Measurements from ENCODE around the gene ROCK2. TPM values are rescaled to one million over a fixed set of nuclear protein-coding genes. Genes with fewer than 3 reads are reported as not detected.

ROCK2 gene
- total and polyA plus RNA-seq, 2 of the 13 experiments (the other 11 are each of a cell fraction or from before 2014, with no cell fraction given) = 38.1 to 119 TPM

- TF ChIP-seq HDAC1 (CRISPR knock-in tag; IDR thresholded peaks at IDR 0.05) (peak; percentile 99), KDM6A (CRISPR knock-in tag; IDR thresholded peaks at IDR 0.05; ENCODE audit: low read depth) (peak; percentile 98), ZBTB44 (CRISPR knock-in tag; IDR thresholded peaks at IDR 0.05) (peak; percentile 85), PPARG (CRISPR knock-in tag; conservative IDR thresholded peaks at IDR 0.05) (peak; percentile 95), TCF7 (IDR thresholded peaks at IDR 0.05; ENCODE audit: low read depth) (peak; percentile 100), ZNF124 (CRISPR knock-in tag; IDR thresholded peaks at IDR 0.05) (peak; percentile 79), CREM (IDR thresholded peaks at IDR 0.05) (peak; percentile 97), CREM (CRISPR knock-in tag; IDR thresholded peaks at IDR 0.05) (no peak), ZNF136 (CRISPR knock-in tag; IDR thresholded peaks at IDR 0.05; ENCODE audit: low read depth) (0 out of 2 replicates have a peak, but pooled peaks have one; percentile 27), GATAD1 (CRISPR knock-in tag; IDR thresholded peaks at IDR 0.05) (peak; percentile 83), ZNF512 (CRISPR knock-in tag; IDR thresholded peaks at IDR 0.05) (peak; percentile 26; the same call in 1 of the 2 replicates), TGIF2 (CRISPR knock-in tag; IDR thresholded peaks at IDR 0.05) (peak; percentile 93), ZNF547 (CRISPR knock-in tag; IDR thresholded peaks at IDR 0.05) (no peak), TFDP1 (CRISPR knock-in tag; IDR thresholded peaks at IDR 0.05; ENCODE audit: borderline replicate concordance) (peak; percentile 91; the same call in 1 of the 2 replicates), ZFAT (CRISPR knock-in tag; conservative IDR thresholded peaks at IDR 0.05) (no peak), ZNF430 (CRISPR knock-in tag; IDR thresholded peaks at IDR 0.05) (peak; percentile 91), ZNF563 (CRISPR knock-in tag; IDR thresholded peaks at IDR 0.05) (peak; percentile 43; the same call in 1 of the 2 replicates), NKX3-1 (CRISPR knock-in tag; IDR thresholded peaks at IDR 0.05) (peak; percentile 97), ZNF761 (CRISPR knock-in tag; conservative IDR thresholded peaks at IDR 0.05) (0 out of 2 replicates have a peak, but pooled peaks have one; percentile 17), CREB1 (IDR thresholded peaks at IDR 0.05) (peak; percentile 73), CREB1 (CRISPR knock-in tag; IDR thresholded peaks at IDR 0.05) (peak; percentile 82), LCORL (IDR thresholded peaks at IDR 0.05) (no peak), LCORL (CRISPR knock-in tag; IDR thresholded peaks at IDR 0.05) (peak; percentile 95), KAT7 (CRISPR knock-in tag; IDR thresholded peaks at IDR 0.05; ENCODE audit: borderline replicate concordance) (peak; percentile 90), ZFP62 (CRISPR knock-in tag; IDR thresholded peaks at IDR 0.05) (no peak), POLR2A (IDR thresholded peaks at IDR 0.05; ENCODE audit: insufficient read depth in 1 of 2, low read depth in 2 of 2, low read length in 2 of 2) (peak; percentile 48 to 73; a peak in 3 of 4 replicates), HNF1B (CRISPR knock-in tag; IDR thresholded peaks at IDR 0.05) (peak; percentile 86)
Observed at GRCh38 chr2:11354363-11355154, 10.1 kb upstream of the ROCK2 start (continued).

Data from HepG2 (cell line).